ENCODE results near the gene KCNAB1. TPM values are rescaled to one million over a fixed set of nuclear protein-coding genes. Genes with fewer than 3 reads are reported as not detected.

KCNAB1 gene
- total and polyA plus RNA-seq, 2 of the 8 experiments (the other 6 are each of a cell fraction or from before 2014, with no cell fraction given) = 0.51 to 2.3 TPM

DNA sequence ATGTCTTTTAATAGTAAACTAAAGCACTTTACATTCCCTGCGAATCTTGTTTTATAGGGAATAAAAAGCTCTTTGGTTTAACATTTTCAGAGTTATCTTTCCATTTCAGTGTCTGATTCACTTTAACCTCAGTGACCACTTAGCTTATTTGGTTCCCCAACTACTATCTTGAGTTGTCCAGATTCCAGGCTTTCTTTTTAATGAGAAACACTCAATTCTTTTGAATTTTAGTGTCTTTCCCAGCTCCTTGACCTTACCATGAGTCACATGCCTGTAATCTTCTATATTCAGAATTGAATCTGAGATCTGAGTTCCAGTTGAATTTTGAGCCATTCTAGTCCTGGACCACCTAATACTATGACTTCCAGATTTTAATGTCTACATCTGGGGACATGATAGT is 144.4 kb downstream of the KCNAB1 start:
- no peak overlapping the region for H2BK15ac ChIP-seq (ENCODE audit: low read length)
- no peak overlapping the region for H2BK120ac ChIP-seq (replicated peaks; ENCODE audit: low read depth, low read length)
- no peak overlapping the region for H2BK12ac ChIP-seq (ENCODE audit: low read depth, low read length)
- H2BK20ac ChIP-seq (ENCODE audit: low read length) = no peak overlapping the region
- 82% methylated on average over 1 of the region's 1 CpG; no CpG with 5 or more reads in 1 of the 2 experiments for WGBS, 2 experiments (ENCODE audit: extremely low coverage in 1 of 2, insufficient coverage in 1 of 2, insufficient read length in 1 of 2, insufficient replicate concordance in 2 of 2, low coverage in 1 of 2, low lambda C conversion rate in 2 of 2, missing lambda C conversion rate in 1 of 2)
- H3K27me3 ChIP-seq (replicated peaks in 1 of 4; ENCODE audit: control insufficient read depth in 3 of 4, extremely low read depth in 1 of 4, insufficient read depth in 3 of 4, low read length in 3 of 4) = no peaks in the 10 kb centered on the region
- no peak overlapping the region for H4K91ac ChIP-seq (replicated peaks; ENCODE audit: insufficient read length, low read length)
- H3K9ac ChIP-seq (replicated peaks in 1 of 4; ENCODE audit: extremely low read depth in 1 of 4, low read depth in 3 of 4, low read length in 3 of 4) = no peak overlapping the region
- DNase-seq (ENCODE audit: low read depth in 1 of 2, low spot score in 2 of 2) (no peak), FAIRE-seq (no peak)
- no peaks in the 10 kb centered on the region for H3K4me1 ChIP-seq (replicated peaks in 1 of 4; ENCODE audit: control insufficient read depth in 3 of 4, insufficient read depth in 4 of 4, low read length in 3 of 4)
- H2AFZ ChIP-seq (ENCODE audit: low read length) = no peak overlapping the region
- no peaks in the 10 kb centered on the region for H4K20me1 ChIP-seq (replicated peaks in 1 of 2; ENCODE audit: control insufficient read depth in 1 of 2, insufficient read depth in 2 of 2, low read length in 2 of 2)
- no peak overlapping the region for H3K56ac ChIP-seq (replicated peaks; ENCODE audit: insufficient read length, low read depth, low read length)
- no peak overlapping the region for H3K4me3 ChIP-seq (ENCODE audit: extremely low read depth in 1 of 4, insufficient read depth in 2 of 4, low read depth in 3 of 4, low read length in 4 of 4)
- H3K36me3 ChIP-seq (ENCODE audit: control insufficient read depth in 2 of 4, insufficient read depth in 4 of 4, low read length in 3 of 4) = no peaks in the 10 kb centered on the region
- H3K79me1 ChIP-seq (ENCODE audit: low read depth, low read length) = no peaks in the 10 kb centered on the region
- no peak overlapping the region for H3K4ac ChIP-seq (replicated peaks; ENCODE audit: insufficient read length, low read depth, low read length)
- H3K9me3 ChIP-seq (ENCODE audit: insufficient read depth in 2 of 2, low read depth in 1 of 2, low read length in 1 of 2) = no peaks in the 10 kb centered on the region
- no peaks in the 10 kb centered on the region for H3K23me2 ChIP-seq (ENCODE audit: low read depth, low read length)
- H3K27ac ChIP-seq (ENCODE audit: low read depth, low read length) = no peak overlapping the region
- H4K8ac ChIP-seq (ENCODE audit: extremely low read depth, insufficient read depth, low read length) = no peak overlapping the region
- POLR2A ChIA-PET (ENCODE audit: partially characterized antibody) = no interaction called here
- no peak overlapping the region for H2AK5ac ChIP-seq (ENCODE audit: low read depth, low read length)
- H2BK5ac ChIP-seq (ENCODE audit: low read depth, low read length) = no peak overlapping the region
- no peaks in the 10 kb centered on the region for H3K79me2 ChIP-seq (ENCODE audit: control insufficient read depth in 1 of 2, insufficient read depth in 2 of 2, low read length in 2 of 2)
- CTCF ChIA-PET (ENCODE audit: partially characterized antibody) = interaction anchor here (0.8 to 0.9 kb wide), 2 partner anchors 104 to 186 kb away, joined by 3 read pairs; no protein-coding TSS in a partner anchor
- H3K18ac ChIP-seq (ENCODE audit: extremely low read depth, low read length) = no peak overlapping the region
- no peak overlapping the region for H3K23ac ChIP-seq (ENCODE audit: insufficient read length)
- H3K4me2 ChIP-seq (ENCODE audit: insufficient read depth in 1 of 2, low read depth in 2 of 2, low read length in 2 of 2) = no peak overlapping the region
- H4K5ac ChIP-seq (ENCODE audit: insufficient read length, low read depth, low read length) = no peak overlapping the region
- no peak overlapping the region for H3K14ac ChIP-seq (ENCODE audit: insufficient read length)
- TF ChIP-seq BCL11A (IDR thresholded peaks at IDR 0.05; ENCODE audit: low read depth in 2 of 2, low read length in 2 of 2) = no peak
- no peak for TF ChIP-seq GTF2F1 (IDR thresholded peaks at IDR 0.05; ENCODE audit: borderline replicate concordance, low read depth, low read length)
- TF ChIP-seq EP300 (IDR thresholded peaks at IDR 0.05; ENCODE audit: borderline replicate concordance in 1 of 2, low read depth in 2 of 2, low read length in 2 of 2) = no peak
- no peak for TF ChIP-seq SIX5 (IDR thresholded peaks at IDR 0.05; ENCODE audit: low read depth, low read length)
- no peak for TF ChIP-seq RBBP5 (IDR thresholded peaks at IDR 0.05; ENCODE audit: borderline replicate concordance, low read depth, low read length)
- no peak for TF ChIP-seq SIN3A (conservative IDR thresholded peaks at IDR 0.05 in 1 of 2, IDR thresholded peaks at IDR 0.05 in 1 of 2; ENCODE audit: low read depth in 1 of 2, low read length in 2 of 2)
- no peak for TF ChIP-seq JUND (IDR thresholded peaks at IDR 0.05; ENCODE audit: low read length)
- TF ChIP-seq, protein P1, sequence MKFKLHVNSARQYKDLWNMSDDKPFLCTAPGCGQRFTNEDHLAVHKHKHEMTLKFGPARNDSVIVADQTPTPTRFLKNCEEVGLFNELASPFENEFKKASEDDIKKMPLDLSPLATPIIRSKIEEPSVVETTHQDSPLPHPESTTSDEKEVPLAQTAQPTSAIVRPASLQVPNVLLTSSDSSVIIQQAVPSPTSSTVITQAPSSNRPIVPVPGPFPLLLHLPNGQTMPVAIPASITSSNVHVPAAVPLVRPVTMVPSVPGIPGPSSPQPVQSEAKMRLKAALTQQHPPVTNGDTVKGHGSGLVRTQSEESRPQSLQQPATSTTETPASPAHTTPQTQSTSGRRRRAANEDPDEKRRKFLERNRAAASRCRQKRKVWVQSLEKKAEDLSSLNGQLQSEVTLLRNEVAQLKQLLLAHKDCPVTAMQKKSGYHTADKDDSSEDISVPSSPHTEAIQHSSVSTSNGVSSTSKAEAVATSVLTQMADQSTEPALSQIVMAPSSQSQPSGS (IDR thresholded peaks at IDR 0.05; ENCODE audit: low read length) = no peak
- no peak for TF ChIP-seq NANOG (IDR thresholded peaks at IDR 0.05; ENCODE audit: insufficient read depth, low read depth, low read length, poor library complexity, severe bottlenecking)
- no peak for TF ChIP-seq TAF7 (optimal IDR thresholded peaks at IDR 0.05; ENCODE audit: borderline replicate concordance, low read depth, low read length)
- no peak for TF ChIP-seq JUN (IDR thresholded peaks at IDR 0.05; ENCODE audit: low read depth, low read length)
- TF ChIP-seq POLR2A (IDR thresholded peaks at IDR 0.05; ENCODE audit: control extremely low read depth in 1 of 2, low read depth in 2 of 2, low read length in 2 of 2) = no peak
- TF ChIP-seq CREB1 (IDR thresholded peaks at IDR 0.05) = no peak

Measured in H1 (cell line).